ENCODE data around the gene EEF1G. TPM values are rescaled to one million over a fixed set of nuclear protein-coding genes. Genes with fewer than 3 reads are reported as not detected.
A peak's percentile ranks its signal among the peaks of the same experiment; 100 is the strongest.

Gene EEF1G
- total and polyA plus RNA-seq, 9 of the 15 experiments (the other 6 are each of a cell fraction or from before 2014, with no cell fraction given) = 985 to 2,349 (median 2,035) TPM

DNA sequence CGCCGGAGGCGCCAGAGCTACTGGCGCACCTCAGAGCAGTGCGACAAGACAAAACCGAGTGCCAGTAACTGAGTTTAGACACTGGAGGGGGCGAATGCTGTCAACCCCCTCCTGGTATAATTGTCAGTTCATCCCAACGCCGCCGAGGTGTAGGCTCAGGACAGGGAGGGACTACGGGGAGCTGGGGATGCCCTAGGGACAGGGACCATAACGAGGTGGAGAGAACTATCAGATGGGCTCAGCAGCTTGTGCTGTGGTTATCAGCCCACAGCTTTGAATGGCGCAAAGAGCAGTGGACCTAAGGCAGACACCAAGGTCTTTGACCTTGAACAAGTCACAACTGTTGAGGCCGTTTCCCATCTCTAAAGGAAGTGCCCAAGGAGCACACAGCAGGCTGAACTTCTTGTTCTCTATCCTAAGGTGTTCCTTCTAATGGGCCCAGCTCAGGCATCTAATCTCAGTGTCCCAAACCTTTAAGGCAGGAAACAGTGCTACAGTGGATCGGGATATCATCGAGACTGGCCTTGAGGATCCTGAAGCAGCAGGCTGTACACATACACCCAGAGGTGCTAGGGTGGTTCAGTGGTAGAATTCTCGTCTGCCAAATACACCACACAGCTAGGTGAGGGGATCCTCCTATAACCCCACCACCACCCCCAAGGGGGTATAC, 18.6 kb upstream of the EEF1G start (continued):
- TF ChIP-seq, protein P1, sequence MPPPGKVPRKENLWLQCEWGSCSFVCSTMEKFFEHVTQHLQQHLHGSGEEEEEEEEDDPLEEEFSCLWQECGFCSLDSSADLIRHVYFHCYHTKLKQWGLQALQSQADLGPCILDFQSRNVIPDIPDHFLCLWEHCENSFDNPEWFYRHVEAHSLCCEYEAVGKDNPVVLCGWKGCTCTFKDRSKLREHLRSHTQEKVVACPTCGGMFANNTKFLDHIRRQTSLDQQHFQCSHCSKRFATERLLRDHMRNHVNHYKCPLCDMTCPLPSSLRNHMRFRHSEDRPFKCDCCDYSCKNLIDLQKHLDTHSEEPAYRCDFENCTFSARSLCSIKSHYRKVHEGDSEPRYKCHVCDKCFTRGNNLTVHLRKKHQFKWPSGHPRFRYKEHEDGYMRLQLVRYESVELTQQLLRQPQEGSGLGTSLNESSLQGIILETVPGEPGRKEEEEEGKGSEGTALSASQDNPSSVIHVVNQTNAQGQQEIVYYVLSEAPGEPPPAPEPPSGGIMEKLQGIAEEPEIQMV (tag; conservative IDR thresholded peaks at IDR 0.05; ENCODE audit: low read depth) = no peak
- no peak for TF ChIP-seq FOSL1 (tag; conservative IDR thresholded peaks at IDR 0.05)
- no peak for TF ChIP-seq ZNF77 (CRISPR knock-in tag; IDR thresholded peaks at IDR 0.05)
- TF ChIP-seq, protein P2, sequence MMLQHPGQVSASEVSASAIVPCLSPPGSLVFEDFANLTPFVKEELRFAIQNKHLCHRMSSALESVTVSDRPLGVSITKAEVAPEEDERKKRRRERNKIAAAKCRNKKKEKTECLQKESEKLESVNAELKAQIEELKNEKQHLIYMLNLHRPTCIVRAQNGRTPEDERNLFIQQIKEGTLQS (IDR thresholded peaks at IDR 0.05) = no peak
- TF ChIP-seq, protein P2 (CRISPR knock-in tag; conservative IDR thresholded peaks at IDR 0.05) = no peak
- no peak for TF ChIP-seq FIP1L1 (IDR thresholded peaks at IDR 0.05; ENCODE audit: low read depth, low read length, poor library complexity, severe bottlenecking)
- no peak for TF ChIP-seq CSDE1 (IDR thresholded peaks at IDR 0.05)
- no peak for TF ChIP-seq ZNF224 (CRISPR knock-in tag; IDR thresholded peaks at IDR 0.05)
- TF ChIP-seq CBFB (CRISPR knock-in tag; IDR thresholded peaks at IDR 0.05) = no peak
- TF ChIP-seq KAT7 (CRISPR knock-in tag; IDR thresholded peaks at IDR 0.05; ENCODE audit: borderline replicate concordance) = 0 out of 2 replicates have a peak, but pooled peaks have one; percentile 51
- TF ChIP-seq, protein P3, sequence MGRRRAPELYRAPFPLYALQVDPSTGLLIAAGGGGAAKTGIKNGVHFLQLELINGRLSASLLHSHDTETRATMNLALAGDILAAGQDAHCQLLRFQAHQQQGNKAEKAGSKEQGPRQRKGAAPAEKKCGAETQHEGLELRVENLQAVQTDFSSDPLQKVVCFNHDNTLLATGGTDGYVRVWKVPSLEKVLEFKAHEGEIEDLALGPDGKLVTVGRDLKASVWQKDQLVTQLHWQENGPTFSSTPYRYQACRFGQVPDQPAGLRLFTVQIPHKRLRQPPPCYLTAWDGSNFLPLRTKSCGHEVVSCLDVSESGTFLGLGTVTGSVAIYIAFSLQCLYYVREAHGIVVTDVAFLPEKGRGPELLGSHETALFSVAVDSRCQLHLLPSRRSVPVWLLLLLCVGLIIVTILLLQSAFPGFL (CRISPR knock-in tag; IDR thresholded peaks at IDR 0.05) = peak; percentile 74; the same call in 1 of the 2 replicates
- no peak for TF ChIP-seq SRSF7 (optimal IDR thresholded peaks at IDR 0.05; ENCODE audit: low read depth, low read length)
- no peak for TF ChIP-seq RUNX1 (IDR thresholded peaks at IDR 0.05; ENCODE audit: low read depth)
- no peak for TF ChIP-seq SIX5 (IDR thresholded peaks at IDR 0.05; ENCODE audit: borderline replicate concordance in 1 of 2, insufficient read depth in 1 of 2, low read depth in 1 of 2, low read length in 2 of 2)
- TF ChIP-seq FOXM1 (IDR thresholded peaks at IDR 0.05; ENCODE audit: low read depth) = no peak
- TF ChIP-seq FOXM1 (CRISPR knock-in tag; IDR thresholded peaks at IDR 0.05; ENCODE audit: low read depth) = no peak
- TF ChIP-seq ESRRA (IDR thresholded peaks at IDR 0.05; ENCODE audit: borderline replicate concordance, low read depth) = peak; percentile 91
- TF ChIP-seq, protein P4, sequence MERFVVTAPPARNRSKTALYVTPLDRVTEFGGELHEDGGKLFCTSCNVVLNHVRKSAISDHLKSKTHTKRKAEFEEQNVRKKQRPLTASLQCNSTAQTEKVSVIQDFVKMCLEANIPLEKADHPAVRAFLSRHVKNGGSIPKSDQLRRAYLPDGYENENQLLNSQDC (CRISPR knock-in tag; IDR thresholded peaks at IDR 0.05) = no peak
- no peak for TF ChIP-seq ADNP (tag; IDR thresholded peaks at IDR 0.05)
- no peak for TF ChIP-seq ZC3H4 (CRISPR knock-in tag; IDR thresholded peaks at IDR 0.05; ENCODE audit: borderline replicate concordance)
- TF ChIP-seq, protein P5, sequence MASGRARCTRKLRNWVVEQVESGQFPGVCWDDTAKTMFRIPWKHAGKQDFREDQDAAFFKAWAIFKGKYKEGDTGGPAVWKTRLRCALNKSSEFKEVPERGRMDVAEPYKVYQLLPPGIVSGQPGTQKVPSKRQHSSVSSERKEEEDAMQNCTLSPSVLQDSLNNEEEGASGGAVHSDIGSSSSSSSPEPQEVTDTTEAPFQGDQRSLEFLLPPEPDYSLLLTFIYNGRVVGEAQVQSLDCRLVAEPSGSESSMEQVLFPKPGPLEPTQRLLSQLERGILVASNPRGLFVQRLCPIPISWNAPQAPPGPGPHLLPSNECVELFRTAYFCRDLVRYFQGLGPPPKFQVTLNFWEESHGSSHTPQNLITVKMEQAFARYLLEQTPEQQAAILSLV (tag; IDR thresholded peaks at IDR 0.05) = no peak
- TF ChIP-seq, protein P6, sequence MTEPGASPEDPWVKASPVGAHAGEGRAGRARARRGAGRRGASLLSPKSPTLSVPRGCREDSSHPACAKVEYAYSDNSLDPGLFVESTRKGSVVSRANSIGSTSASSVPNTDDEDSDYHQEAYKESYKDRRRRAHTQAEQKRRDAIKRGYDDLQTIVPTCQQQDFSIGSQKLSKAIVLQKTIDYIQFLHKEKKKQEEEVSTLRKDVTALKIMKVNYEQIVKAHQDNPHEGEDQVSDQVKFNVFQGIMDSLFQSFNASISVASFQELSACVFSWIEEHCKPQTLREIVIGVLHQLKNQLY (CRISPR knock-in tag; conservative IDR thresholded peaks at IDR 0.05) = no peak
- TF ChIP-seq ZNF274 (IDR thresholded peaks at IDR 0.05; ENCODE audit: borderline replicate concordance, low read depth, low read length) = no peak

All from K562 (cell line).